Ishikawa (cell line): Measurements from ENCODE around the gene CHRNB1.

ENCODE experiments used
- CEBPB ChIP-seq: IDR thresholded peaks from 2 replicates; pipeline ENCODE4 v1.6.1; 2012
- CREB1 ChIP-seq: IDR thresholded peaks from 2 replicates; pipeline ENCODE4 v1.6.1; 2012; ENCODE audit warnings: low read depth
- EGR1 ChIP-seq: IDR thresholded peaks from 2 replicates; pipeline ENCODE4 v1.6.1; 2012
- EP300 ChIP-seq: IDR thresholded peaks from 2 replicates; pipeline ENCODE4 v1.6.1; 2012; ENCODE audit warnings: borderline replicate concordance
- FOXM1 ChIP-seq: IDR thresholded peaks from 2 replicates; pipeline ENCODE4 v1.6.1; 2012; ENCODE audit warnings: low read depth, borderline replicate concordance
- NFIC ChIP-seq: IDR thresholded peaks from 2 replicates; pipeline ENCODE4 v1.6.1; 2012
- RAD21 ChIP-seq: IDR thresholded peaks from 2 replicates; pipeline ENCODE4 v1.6.1; 2012; ENCODE audit warnings: low read depth
- TAF1 ChIP-seq: IDR thresholded peaks from 2 replicates; pipeline ENCODE4 v1.6.1; 2012; ENCODE audit warnings: low read depth, mild to moderate bottlenecking
- TCF12 ChIP-seq: IDR thresholded peaks from 2 replicates; pipeline ENCODE4 v1.6.1; 2012; ENCODE audit warnings: low read depth
- TEAD4 ChIP-seq: IDR thresholded peaks from 2 replicates; pipeline ENCODE4 v1.6.1; 2012
- YY1 ChIP-seq: IDR thresholded peaks from 2 replicates; pipeline ENCODE4 v1.6.1; 2012; ENCODE audit warnings: low read depth
- ZBTB7A ChIP-seq: IDR thresholded peaks from 2 replicates; pipeline ENCODE4 v1.6.1; 2012; ENCODE audit warnings: low read depth
- TF ChIP-seq, protein P1 (sequence below): IDR thresholded peaks from 2 replicates; pipeline ENCODE4 v1.6.1; 2012
- TF ChIP-seq, protein P2 (sequence below): IDR thresholded peaks from 2 replicates; pipeline ENCODE4 v1.6.1; 2012; ENCODE audit warnings: low read depth, mild to moderate bottlenecking
- TF ChIP-seq, protein P3 (sequence below): IDR thresholded peaks from 2 replicates; pipeline ENCODE4 v1.6.1; 2012

The CHRNB1 gene

DNA sequence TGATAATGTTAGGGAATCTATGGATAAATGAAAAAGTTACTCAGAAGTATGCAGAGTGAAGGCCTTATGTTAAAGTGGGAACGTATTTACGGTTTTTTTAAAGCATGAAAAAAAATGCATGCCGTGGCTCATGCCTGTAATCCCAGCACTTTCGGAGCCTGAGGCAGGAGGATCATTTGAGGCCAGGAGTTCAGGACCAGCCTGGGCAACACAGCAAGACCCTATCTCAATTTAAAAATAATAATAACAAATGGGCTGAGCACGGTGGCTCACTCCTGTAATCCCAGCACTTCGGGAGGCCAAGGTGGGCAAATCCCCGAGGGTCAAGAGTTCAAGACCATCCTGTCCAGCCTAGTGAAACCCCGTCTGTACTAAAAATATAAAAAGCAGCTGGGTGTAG is 45.3 kb downstream of the CHRNB1 start:
- TF ChIP-seq NFIC (no peak), TEAD4 (no peak), ZBTB7A (no peak), TAF1 (no peak), TCF12 (no peak), YY1 (no peak), FOXM1 (no peak), EGR1 (no peak), RAD21 (no peak), EP300 (no peak)
- TF ChIP-seq, protein P1, sequence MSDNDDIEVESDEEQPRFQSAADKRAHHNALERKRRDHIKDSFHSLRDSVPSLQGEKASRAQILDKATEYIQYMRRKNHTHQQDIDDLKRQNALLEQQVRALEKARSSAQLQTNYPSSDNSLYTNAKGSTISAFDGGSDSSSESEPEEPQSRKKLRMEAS: no peak
- TF ChIP-seq, protein P2, sequence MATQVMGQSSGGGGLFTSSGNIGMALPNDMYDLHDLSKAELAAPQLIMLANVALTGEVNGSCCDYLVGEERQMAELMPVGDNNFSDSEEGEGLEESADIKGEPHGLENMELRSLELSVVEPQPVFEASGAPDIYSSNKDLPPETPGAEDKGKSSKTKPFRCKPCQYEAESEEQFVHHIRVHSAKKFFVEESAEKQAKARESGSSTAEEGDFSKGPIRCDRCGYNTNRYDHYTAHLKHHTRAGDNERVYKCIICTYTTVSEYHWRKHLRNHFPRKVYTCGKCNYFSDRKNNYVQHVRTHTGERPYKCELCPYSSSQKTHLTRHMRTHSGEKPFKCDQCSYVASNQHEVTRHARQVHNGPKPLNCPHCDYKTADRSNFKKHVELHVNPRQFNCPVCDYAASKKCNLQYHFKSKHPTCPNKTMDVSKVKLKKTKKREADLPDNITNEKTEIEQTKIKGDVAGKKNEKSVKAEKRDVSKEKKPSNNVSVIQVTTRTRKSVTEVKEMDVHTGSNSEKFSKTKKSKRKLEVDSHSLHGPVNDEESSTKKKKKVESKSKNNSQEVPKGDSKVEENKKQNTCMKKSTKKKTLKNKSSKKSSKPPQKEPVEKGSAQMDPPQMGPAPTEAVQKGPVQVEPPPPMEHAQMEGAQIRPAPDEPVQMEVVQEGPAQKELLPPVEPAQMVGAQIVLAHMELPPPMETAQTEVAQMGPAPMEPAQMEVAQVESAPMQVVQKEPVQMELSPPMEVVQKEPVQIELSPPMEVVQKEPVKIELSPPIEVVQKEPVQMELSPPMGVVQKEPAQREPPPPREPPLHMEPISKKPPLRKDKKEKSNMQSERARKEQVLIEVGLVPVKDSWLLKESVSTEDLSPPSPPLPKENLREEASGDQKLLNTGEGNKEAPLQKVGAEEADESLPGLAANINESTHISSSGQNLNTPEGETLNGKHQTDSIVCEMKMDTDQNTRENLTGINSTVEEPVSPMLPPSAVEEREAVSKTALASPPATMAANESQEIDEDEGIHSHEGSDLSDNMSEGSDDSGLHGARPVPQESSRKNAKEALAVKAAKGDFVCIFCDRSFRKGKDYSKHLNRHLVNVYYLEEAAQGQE: no peak
- TF ChIP-seq, protein P3, sequence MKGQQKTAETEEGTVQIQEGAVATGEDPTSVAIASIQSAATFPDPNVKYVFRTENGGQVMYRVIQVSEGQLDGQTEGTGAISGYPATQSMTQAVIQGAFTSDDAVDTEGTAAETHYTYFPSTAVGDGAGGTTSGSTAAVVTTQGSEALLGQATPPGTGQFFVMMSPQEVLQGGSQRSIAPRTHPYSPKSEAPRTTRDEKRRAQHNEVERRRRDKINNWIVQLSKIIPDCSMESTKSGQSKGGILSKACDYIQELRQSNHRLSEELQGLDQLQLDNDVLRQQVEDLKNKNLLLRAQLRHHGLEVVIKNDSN: no peak

DNA sequence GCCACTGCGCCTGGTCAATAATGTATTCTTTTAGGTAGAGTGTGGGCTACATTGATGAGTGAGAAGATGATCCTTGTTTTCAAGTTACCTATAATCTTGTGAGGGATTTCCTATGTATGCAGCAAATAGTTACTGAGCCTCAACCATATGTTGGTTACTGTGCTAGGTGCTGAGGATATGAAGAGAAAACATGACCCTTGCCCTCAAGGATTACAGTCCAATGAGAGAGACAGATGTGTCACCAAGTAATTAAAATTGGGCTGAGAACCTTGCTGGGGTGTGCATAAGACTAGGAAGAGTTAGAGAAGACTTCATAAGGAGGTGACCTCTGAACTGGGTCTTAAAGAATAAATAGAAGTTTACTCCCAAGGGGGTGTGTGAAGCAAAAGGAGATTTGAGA is 46.7 kb downstream of the CHRNB1 start:
- TF ChIP-seq, protein P1: no peak
- TF ChIP-seq TAF1: no peak
- TF ChIP-seq CREB1: no peak
- TF ChIP-seq ZBTB7A: no peak
- TF ChIP-seq NFIC: no peak
- TF ChIP-seq, protein P2: no peak
- TF ChIP-seq, protein P3: no peak
- no peak for TF ChIP-seq CEBPB
- no peak for TF ChIP-seq YY1

DNA sequence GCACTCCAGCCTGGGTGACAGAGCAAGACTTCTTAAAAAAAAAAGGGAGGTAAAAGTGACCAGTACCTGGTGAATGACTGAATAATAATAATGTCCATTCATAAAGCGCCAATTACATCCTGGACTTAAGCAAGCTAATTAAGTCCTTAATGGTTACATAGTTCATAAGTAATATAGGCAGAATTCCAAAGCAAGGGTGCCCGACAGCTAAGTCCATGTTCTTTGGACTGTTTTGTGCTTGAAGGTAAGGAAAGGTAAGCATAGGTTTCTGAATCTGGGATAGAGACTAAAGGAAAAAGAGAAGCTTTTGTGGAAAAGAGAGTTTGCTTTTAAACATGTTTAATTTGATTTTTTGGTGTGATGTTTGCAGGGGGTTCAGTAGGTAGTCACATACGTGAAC is 49.1 kb downstream of the CHRNB1 start:
- TF ChIP-seq, protein P1: no peak
- TF ChIP-seq EP300 (no peak), TCF12 (no peak), YY1 (no peak), NFIC (no peak), ZBTB7A (no peak), TEAD4 (no peak), RAD21 (no peak), TAF1 (no peak)
- TF ChIP-seq, protein P3: no peak

DNA sequence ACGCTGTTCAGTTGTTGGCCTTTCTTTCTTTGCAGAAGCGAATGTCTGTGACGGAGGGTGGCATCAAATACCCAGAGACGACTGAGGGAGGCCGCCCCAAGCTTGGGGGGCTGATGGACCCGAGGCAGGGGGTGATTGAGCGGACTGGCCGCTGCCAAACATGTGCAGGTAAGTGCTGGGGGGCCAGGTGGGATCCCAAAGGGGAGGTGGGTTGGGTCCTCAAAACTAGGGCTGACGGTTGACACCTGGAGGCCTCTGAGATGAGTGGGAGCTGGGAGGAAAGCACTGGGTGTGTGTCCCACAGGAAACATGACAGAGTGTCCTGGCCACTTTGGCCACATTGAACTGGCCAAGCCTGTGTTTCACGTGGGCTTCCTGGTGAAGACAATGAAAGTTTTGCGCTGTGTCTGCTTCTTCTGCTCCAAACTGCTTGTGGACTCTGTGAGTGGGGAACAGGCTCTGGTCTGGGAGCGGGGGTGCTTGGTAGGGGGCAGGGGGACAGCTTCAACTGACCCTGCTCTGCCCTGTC is 51.1 kb downstream of the CHRNB1 start:
- TF ChIP-seq, protein P2: no peak
- TF ChIP-seq EGR1 (no peak), ZBTB7A (no peak), CEBPB (no peak), RAD21 (no peak), CREB1 (no peak)
- TF ChIP-seq, protein P3: no peak
- TF ChIP-seq, protein P1: no peak
